HG03521 (cell line): ENCODE measurements around the gene MAP3K12.
"Not testable (repeated sequence)": the region's sequence is repeated elsewhere in the genome, so short reads cannot be mapped to it uniquely, and the experiment has no call there.

Source experiments
- ATAC-seq: cut with Tn5 transposase; IDR thresholded peaks from one replicate; pipeline ENCODE4 v1.9.1; 2021; ENCODE audit warnings: mild to moderate bottlenecking, moderate library complexity; ENCODE audit not compliant: unreplicated experiment

The MAP3K12 gene

GRCh38 chr12:53493610-53494391 is 5.5 kb downstream of the MAP3K12 start:
- ATAC-seq: no peak

GRCh38 chr12:53492830-53493609 is 6.2 kb downstream of the MAP3K12 start:
- peak; percentile 90 for ATAC-seq

- no peak for ATAC-seq
Observed at GRCh38 chr12:53492188-53492587, 7.1 kb downstream of the MAP3K12 start.

GRCh38 chr12:53489242-53489864 is 9.9 kb downstream of the MAP3K12 start:
- no peak for ATAC-seq

GRCh38 chr12:53486736-53487487 is 12.3 kb downstream of the MAP3K12 start:
- no peak for ATAC-seq

GRCh38 chr12:53485955-53486735 is 13.1 kb downstream of the MAP3K12 start:
- ATAC-seq: no peak

- no peak for ATAC-seq
Observed at GRCh38 chr12:53484686-53485575, 14.3 kb downstream of the MAP3K12 start.

- ATAC-seq: no peak
Observed at GRCh38 chr12:53483979-53484377, 15.3 kb downstream of the MAP3K12 start.

GRCh38 chr12:53483225-53483978 is 15.9 kb downstream of the MAP3K12 start:
- no peak for ATAC-seq

- no peak for ATAC-seq
Observed at GRCh38 chr12:53482626-53483168, 16.6 kb downstream of the MAP3K12 start.

- ATAC-seq: no peak
Observed at GRCh38 chr12:53481939-53482586, 17.2 kb downstream of the MAP3K12 start.

- not testable (repeated sequence) for ATAC-seq
Observed at GRCh38 chr12:53481458-53481857, 17.8 kb downstream of the MAP3K12 start.

GRCh38 chr12:53480491-53481442 is 18.5 kb downstream of the MAP3K12 start:
- no peak for ATAC-seq

- no peak for ATAC-seq
Observed at GRCh38 chr12:53479331-53479730, 19.9 kb downstream of the MAP3K12 start.

- ATAC-seq: no peak
Observed at GRCh38 chr12:53478865-53479264, 20.4 kb downstream of the MAP3K12 start.

GRCh38 chr12:53476769-53477209 is 22.5 kb downstream of the MAP3K12 start:
- ATAC-seq: no peak
